T-cell (primary cell): ENCODE data around the gene PLSCR4. TPM values are rescaled to one million over a fixed set of nuclear protein-coding genes. Genes with fewer than 3 reads are reported as not detected.
"Not testable (repeated sequence)": the region's sequence is repeated elsewhere in the genome, so short reads cannot be mapped to it uniquely, and the experiment has no call there.

Experiments used
- ATAC-seq, 4 experiments: fragments of 200-7000 bp in 3 of 4; fragments of 150-1000 bp in 1 of 4; cut with Tn5 transposase; replicated peaks in 1 of 4; 1 replicate in 3 of 4; 2 replicates in 1 of 4; pipeline ENCODE4 v1.10.0; 2021; ENCODE audit warnings: moderate library complexity in 3 of 4, mild to moderate bottlenecking in 2 of 4, moderate number of reproducible peaks in 1 of 4
- CTCF ChIA-PET, 2 donors: fragments of 300-600 bp; sonication (Branson Sonifier 250); formaldehyde crosslinking; loops; one replicate each; lab custom pipeline; 2022; ENCODE audit warnings: antibody characterized with exemption in 2 of 2; lab: Charles Lee
- POLR2A ChIA-PET, 2 donors: fragments of 300-600 bp; sonication (Branson Sonifier 250); formaldehyde crosslinking; loops; one replicate each; lab custom pipeline; 2022; ENCODE audit warnings: antibody characterized with exemption in 2 of 2; lab: Charles Lee
- DNase-seq, 35 experiments: peaks; one replicate each; pipeline versions ENCODE4 v3.0.0 to v3.0.0-alpha.2; 2013 to 2023
- H3K27ac ChIP-seq: one replicate; pipeline ENCODE4 v1.5.1; 2013; ENCODE audit warnings: low read length
- H3K27me3 ChIP-seq, 2 experiments: replicated peaks in 1 of 2; 1 replicate in 1 of 2; 2 replicates in 1 of 2; pipeline versions ENCODE4 v1.6.1 to v1.7.0; 2013; ENCODE audit warnings: low read length in 1 of 2, mixed read lengths in 1 of 2; ENCODE audit not compliant: control insufficient read depth in 2 of 2, insufficient read depth in 2 of 2; ENCODE audit errors: extremely low read depth in 1 of 2
- H3K36me3 ChIP-seq, 2 donors: 1 replicate in 1 of 2; 2 replicates in 1 of 2; pipeline versions ENCODE4 v1.6.1 to v1.7.0; 2013; ENCODE audit warnings: low read length in 1 of 2; ENCODE audit not compliant: control insufficient read depth in 2 of 2, insufficient read depth in 1 of 2; ENCODE audit errors: extremely low read depth in 1 of 2
- H3K4me1 ChIP-seq, 2 experiments: 1 replicate in 1 of 2; 2 replicates in 1 of 2; pipeline versions ENCODE4 v1.6.1 to v1.7.0; 2013; ENCODE audit warnings: low read length in 2 of 2, mixed read lengths in 1 of 2; ENCODE audit not compliant: insufficient read depth in 2 of 2, control insufficient read depth in 1 of 2; ENCODE audit errors: extremely low read depth in 1 of 2
- H3K4me3 ChIP-seq, 2 donors: 1 replicate in 1 of 2; 2 replicates in 1 of 2; pipeline versions ENCODE4 v1.5.1 to v1.7.0; 2013; ENCODE audit warnings: mild to moderate bottlenecking in 2 of 2, low read length in 1 of 2, moderate library complexity in 1 of 2; ENCODE audit not compliant: control insufficient read depth in 1 of 2; ENCODE audit errors: extremely low read depth in 1 of 2
- H3K9me3 ChIP-seq: 2 replicates; pipeline ENCODE4 v1.7.0; 2013
- H3K27ac Mint-ChIP-seq, 2 donors: one replicate each; pipeline ENCODE4 v1.8.0; 2020 to 2021; ENCODE audit warnings: mild to moderate bottlenecking in 2 of 2, mixed read lengths in 2 of 2
- H3K27me3 Mint-ChIP-seq, 2 donors: one replicate each; pipeline ENCODE4 v1.8.0; 2021 to 2022; ENCODE audit warnings: mixed read lengths in 2 of 2
- H3K36me3 Mint-ChIP-seq: one replicate; pipeline ENCODE4 v1.8.0; 2021; ENCODE audit warnings: mixed read lengths
- H3K4me1 Mint-ChIP-seq, 3 donors: one replicate each; pipeline ENCODE4 v1.8.0; 2020 to 2022; ENCODE audit warnings: mixed read lengths in 3 of 3, mild to moderate bottlenecking in 1 of 3
- H3K4me3 Mint-ChIP-seq, 3 donors: one replicate each; pipeline ENCODE4 v1.8.0; 2020 to 2022; ENCODE audit warnings: mild to moderate bottlenecking in 3 of 3, mixed read lengths in 3 of 3, moderate library complexity in 3 of 3
- H3K9me3 Mint-ChIP-seq, 3 donors: one replicate each; pipeline ENCODE4 v1.8.0; 2020 to 2022; ENCODE audit warnings: mixed read lengths in 3 of 3
- WGBS: methylation state at CpG from one replicate; pipeline ENCODE4 v1.1.5; 2013; ENCODE audit warnings: missing lambda C conversion rate; ENCODE audit not compliant: insufficient coverage; 5-methylcytosine and 5-hydroxymethylcytosine counted together
- total RNA-seq, 35 experiments: library from RNA in 6 of 35; stranded (reverse) in 6 of 35; fragments of 120-200 nt in 1 of 35; gene quantifications; one replicate each; pipeline versions ENCODE4 v1.2.1 to v1.2.4 and lab custom pipeline; 2013 to 2026

Gene PLSCR4
- total RNA-seq, 5 donors from 2014 or later (not counting 1 experiment from before 2014, with no cell fraction given), result 0.12 to 0.26 (median 0.16) TPM; not detected in 2

DNA sequence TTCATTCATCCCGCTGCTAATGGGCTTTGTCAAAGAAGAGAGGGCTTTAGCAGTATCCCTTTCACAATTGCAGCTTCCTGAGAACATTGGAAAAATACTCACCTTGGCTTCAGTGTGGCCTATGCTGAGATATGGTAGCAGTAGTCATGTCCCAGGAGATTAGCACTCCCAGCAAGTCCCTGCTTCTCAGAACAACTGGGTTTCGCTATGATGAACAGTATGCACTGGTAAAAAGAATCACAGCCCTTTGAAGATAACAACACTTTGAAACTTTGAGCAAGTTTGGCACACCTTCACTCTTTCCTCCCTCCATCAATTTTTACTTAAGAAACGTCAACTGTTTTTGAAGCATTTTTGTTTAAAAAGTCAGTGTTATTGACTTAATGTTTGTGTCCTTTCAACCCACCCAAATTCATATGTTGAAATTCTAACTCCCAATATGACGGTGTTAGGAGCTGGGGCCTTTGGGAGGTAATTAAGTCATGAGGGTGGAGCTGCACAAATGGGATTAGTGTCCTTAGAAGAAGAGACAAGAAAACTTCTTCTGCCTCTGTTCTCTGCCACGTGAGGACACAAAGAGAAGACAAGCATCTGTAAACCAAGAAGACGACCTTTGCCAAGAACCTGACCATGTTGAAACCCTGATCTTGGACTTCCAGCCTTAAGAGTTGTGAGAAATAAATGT is 17.8 kb upstream of the PLSCR4 start:
- WGBS, result 67% methylated on average over 1 of the region's 6 CpGs
- no peak overlapping the region for H3K27ac Mint-ChIP-seq
- H3K27me3 Mint-ChIP-seq, result peaks cover 0 to 10% of the 10 kb centered on the region in 2 donors

DNA sequence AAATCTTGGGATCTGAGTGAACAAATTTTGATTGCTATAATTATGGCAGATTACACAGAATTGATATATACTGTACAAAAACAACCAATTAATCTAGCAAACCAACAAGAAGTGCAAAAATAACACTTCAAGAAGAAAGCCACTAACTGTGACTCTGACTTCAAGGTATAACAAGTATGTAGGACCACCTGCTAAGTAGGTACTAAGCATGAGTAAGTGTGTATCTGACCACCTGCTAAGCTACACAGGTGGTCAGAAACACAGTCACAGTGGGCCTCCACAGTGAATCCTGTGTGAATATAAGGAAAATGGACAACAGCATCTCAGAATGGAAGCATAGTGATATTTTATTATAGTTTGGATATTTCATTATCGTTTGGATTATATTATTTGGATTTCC is 14.8 kb upstream of the PLSCR4 start:
- no peaks in the 10 kb centered on the region for H3K36me3 ChIP-seq
- Mint-ChIP-seq H3K27ac (no peak overlapping the region), H3K9me3 (no peaks in the 10 kb centered on the region), H3K4me1 (no peaks in the 10 kb centered on the region), H3K4me3 (no peak overlapping the region), H3K27me3 (peaks cover 3 to 8% of the 10 kb centered on the region in 2 donors), H3K36me3 (no peaks in the 10 kb centered on the region)
- H3K27ac ChIP-seq, result no peak overlapping the region
- ChIA-PET POLR2A (no interaction called here), CTCF (no interaction called here)
- H3K4me1 ChIP-seq, result no peaks in the 10 kb centered on the region
- ATAC-seq, result no peak
- H3K9me3 ChIP-seq, result no peaks in the 10 kb centered on the region
- no peak for DNase-seq
- no CpG with 5 or more reads among the region's 1 CpG for WGBS
- no peaks in the 10 kb centered on the region for H3K27me3 ChIP-seq
- no peak overlapping the region for H3K4me3 ChIP-seq

More for the DNA sequence above, 17.8 kb upstream of the PLSCR4 start:
- POLR2A ChIA-PET, result no interaction called here
- no peak for ATAC-seq
- no peaks in the 10 kb centered on the region for H3K4me1 Mint-ChIP-seq
- no peaks in the 10 kb centered on the region for H3K9me3 Mint-ChIP-seq
- Histone ChIP-seq H3K27me3 (no peaks in the 10 kb centered on the region), H3K4me1 (no peaks in the 10 kb centered on the region), H3K9me3 (no peaks in the 10 kb centered on the region), H3K27ac (no peak overlapping the region), H3K36me3 (no peaks in the 10 kb centered on the region), H3K4me3 (no peak overlapping the region)
- DNase-seq, result no peak
- H3K36me3 Mint-ChIP-seq, result no peaks in the 10 kb centered on the region
- H3K4me3 Mint-ChIP-seq, result no peak overlapping the region
- CTCF ChIA-PET, result no interaction called here

DNA sequence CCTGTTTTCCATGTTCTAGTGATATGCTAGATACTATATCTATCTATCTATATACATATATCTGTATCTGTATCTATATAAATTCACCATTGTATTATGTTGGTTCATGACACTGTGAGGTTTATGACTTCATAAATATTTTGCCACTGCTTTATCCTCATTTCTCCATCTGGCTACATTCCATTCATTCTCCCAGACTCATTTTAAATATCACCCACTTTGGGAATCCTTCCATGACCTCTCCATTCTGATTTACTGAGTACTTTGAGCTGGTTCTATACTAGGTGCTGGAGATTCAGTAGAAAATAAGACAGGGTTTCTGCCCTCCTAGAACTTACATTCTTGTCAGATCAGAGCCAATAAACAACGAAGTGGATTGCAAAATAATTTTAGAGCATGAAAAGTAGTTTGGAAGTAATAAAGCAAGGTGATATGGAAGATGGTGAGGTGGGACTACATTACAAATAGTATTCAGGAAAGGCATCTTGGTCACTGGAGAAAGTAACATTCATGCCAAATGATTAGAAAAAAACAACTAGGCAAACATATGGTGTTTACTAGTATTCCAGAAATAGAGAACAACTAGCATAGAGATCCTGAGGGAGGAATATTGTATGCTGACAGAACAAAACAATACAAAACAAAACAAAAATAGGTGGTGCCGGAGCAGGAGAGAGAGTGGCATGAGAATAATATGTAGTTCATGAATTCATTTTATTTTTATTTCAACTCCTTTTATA is 11.6 kb upstream of the PLSCR4 start:
- H3K9me3 ChIP-seq, result no peaks in the 10 kb centered on the region
- no peaks in the 10 kb centered on the region for H3K36me3 Mint-ChIP-seq
- ATAC-seq, result no peak
- H3K27ac ChIP-seq, result no peak overlapping the region
- no peaks in the 10 kb centered on the region for H3K9me3 Mint-ChIP-seq
- H3K36me3 ChIP-seq, result no peaks in the 10 kb centered on the region
- H3K4me1 Mint-ChIP-seq, result no peaks in the 10 kb centered on the region
- no peak overlapping the region for H3K4me3 ChIP-seq
- ChIA-PET CTCF (interaction anchor here in 1 of 2 donors (0.7 kb wide), 1 partner anchor 16 kb away, joined by 3 read pairs; no protein-coding TSS in a partner anchor), POLR2A (no interaction called here)
- WGBS, result no CpG with 5 or more reads among the region's 2 CpGs
- no peak overlapping the region for H3K27ac Mint-ChIP-seq
- no peaks in the 10 kb centered on the region for H3K27me3 ChIP-seq
- peaks cover 7 to 15% of the 10 kb centered on the region in 2 donors for H3K27me3 Mint-ChIP-seq
- DNase-seq, result no peak
- H3K4me1 ChIP-seq, result no peaks in the 10 kb centered on the region
- no peak overlapping the region for H3K4me3 Mint-ChIP-seq

DNA sequence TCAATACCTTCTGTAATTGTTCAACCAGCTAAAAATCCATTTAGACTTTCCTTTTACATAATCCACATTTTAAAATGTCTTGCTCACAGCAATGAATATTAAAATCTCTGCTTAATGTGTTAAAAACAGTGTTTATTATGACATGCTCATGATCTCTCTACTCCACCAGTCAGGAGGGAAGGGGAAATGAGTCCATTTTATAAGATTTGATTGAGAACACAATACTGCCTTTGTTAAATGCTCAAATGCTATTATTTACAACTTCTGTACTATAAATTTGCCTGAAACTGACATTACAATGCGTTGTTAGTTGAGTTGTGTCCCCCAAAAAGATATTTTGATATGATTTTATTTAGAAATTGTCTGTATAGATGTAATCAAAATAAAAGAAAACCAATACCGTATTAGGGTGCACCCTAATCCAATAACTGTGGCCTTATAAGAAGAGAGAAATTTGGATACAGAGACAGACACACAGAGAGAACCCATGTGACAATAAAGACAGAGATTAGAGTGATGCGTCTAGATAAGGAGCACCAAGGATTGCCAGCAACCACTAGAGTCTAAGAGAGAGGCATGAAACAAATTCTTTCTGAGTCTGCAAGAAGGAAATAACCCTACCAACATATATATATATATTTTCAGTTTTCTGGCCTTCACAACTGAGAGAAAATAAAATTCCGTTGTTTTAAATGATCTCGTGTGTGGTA is 9.1 kb upstream of the PLSCR4 start:
- H3K27ac ChIP-seq, result no peak overlapping the region
- ATAC-seq (no peak), DNase-seq (no peak)
- no peaks in the 10 kb centered on the region for H3K36me3 ChIP-seq
- H3K9me3 Mint-ChIP-seq, result no peaks in the 10 kb centered on the region
- no peaks in the 10 kb centered on the region for H3K9me3 ChIP-seq
- H3K4me3 ChIP-seq, result no peak overlapping the region
- H3K4me3 Mint-ChIP-seq, result no peak overlapping the region
- ChIA-PET POLR2A (no interaction called here), CTCF (no interaction called here)
- H3K4me1 ChIP-seq, result no peaks in the 10 kb centered on the region
- no peaks in the 10 kb centered on the region for H3K4me1 Mint-ChIP-seq
- peaks cover 9 to 17% of the 10 kb centered on the region in 2 donors for H3K27me3 Mint-ChIP-seq
- WGBS, result no CpG with 5 or more reads among the region's 5 CpGs
- H3K27me3 ChIP-seq, result peaks cover 0 to 8% of the 10 kb centered on the region in 2 experiments
- H3K27ac Mint-ChIP-seq, result no peak overlapping the region
- H3K36me3 Mint-ChIP-seq, result no peaks in the 10 kb centered on the region

DNA sequence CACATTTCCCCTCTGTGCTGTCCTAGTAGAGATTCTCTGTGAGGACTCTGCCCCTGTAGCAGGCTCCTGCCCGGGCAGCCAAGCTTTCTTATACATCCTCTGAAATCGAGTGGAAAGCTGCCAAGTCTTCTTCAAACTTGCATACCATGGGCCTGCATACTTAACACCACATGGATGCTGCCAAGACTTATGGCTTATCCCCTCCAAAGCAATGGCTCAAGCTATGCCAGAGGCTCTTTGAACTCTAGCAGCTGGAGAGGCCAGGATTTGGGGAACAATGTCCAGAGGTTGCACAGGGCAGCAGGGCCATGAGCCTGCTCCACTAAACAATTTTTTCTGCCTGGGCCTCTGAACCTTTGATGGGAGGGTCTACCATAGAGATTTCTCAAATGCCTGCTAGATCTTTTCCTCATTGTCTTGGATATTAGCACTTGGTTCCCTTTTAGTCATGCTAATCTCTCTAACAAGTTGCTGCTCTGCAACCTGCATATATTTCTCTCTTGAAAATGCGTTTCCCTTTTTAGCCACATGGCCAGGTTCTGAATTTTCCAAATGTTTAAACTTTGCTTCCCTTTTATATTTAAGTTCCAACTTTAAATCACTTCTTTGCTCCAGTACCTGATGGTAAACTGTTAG is 6.1 kb upstream of the PLSCR4 start:
- CTCF ChIA-PET, result interaction anchor here in 1 of 2 donors (0.6 kb wide), 1 partner anchor 18 kb away, joined by 3 read pairs; no protein-coding TSS in a partner anchor
- POLR2A ChIA-PET, result no interaction called here
- Mint-ChIP-seq H3K4me1 (no peaks in the 10 kb centered on the region), H3K4me3 (no peak overlapping the region), H3K9me3 (peaks cover 0 to 4% (median 2%) of the 10 kb centered on the region in 3 donors), H3K36me3 (no peaks in the 10 kb centered on the region), H3K27me3 (peaks cover 21 to 24% of the 10 kb centered on the region in 2 donors), H3K27ac (no peak overlapping the region)
- no peaks in the 10 kb centered on the region for H3K9me3 ChIP-seq
- H3K4me1 ChIP-seq, result no peaks in the 10 kb centered on the region
- ATAC-seq (no peak), DNase-seq (no peak)
- no peak overlapping the region for H3K27ac ChIP-seq
- no peaks in the 10 kb centered on the region for H3K36me3 ChIP-seq
- H3K4me3 ChIP-seq, result no peak overlapping the region
- 61% methylated on average over 3 of the region's 3 CpGs for WGBS
- peaks cover 0 to 8% of the 10 kb centered on the region in 2 experiments for H3K27me3 ChIP-seq

DNA sequence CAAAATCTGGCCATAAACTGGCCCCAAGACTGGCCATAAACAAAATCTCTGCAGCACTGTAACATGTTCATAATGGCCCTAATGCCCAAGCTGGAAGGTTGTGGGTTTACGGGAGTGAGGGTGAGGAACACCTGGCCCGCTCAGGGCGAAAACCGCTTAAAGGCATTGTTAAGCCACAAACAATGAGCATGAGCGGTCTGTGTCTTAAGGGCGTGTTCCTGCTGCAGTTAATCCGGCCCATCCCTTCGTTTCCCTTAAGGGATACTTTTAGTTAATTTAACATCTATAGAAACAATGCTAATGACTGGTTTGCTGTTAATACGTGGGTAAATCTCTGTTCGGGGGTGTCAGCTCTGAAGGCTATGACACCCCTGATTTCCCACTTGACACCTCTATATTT is 1.5 kb upstream of the PLSCR4 start:
- H3K4me3 Mint-ChIP-seq, result peak overlapping the region in 1 of 3 donors; percentile 66

More for the DNA sequence above, 1.5 kb upstream of the PLSCR4 start:
- H3K36me3 Mint-ChIP-seq, H3K9me3 Mint-ChIP-seq, H3K4me3 ChIP-seq, H3K36me3 ChIP-seq, DNase-seq, POLR2A ChIA-PET, CTCF ChIA-PET, H3K27ac ChIP-seq, H3K9me3 ChIP-seq, H3K4me1 Mint-ChIP-seq, H3K27ac Mint-ChIP-seq, ATAC-seq, H3K4me1 ChIP-seq: not testable (repeated sequence)
- H3K27me3 Mint-ChIP-seq, result peaks cover 24 to 30% of the 10 kb centered on the region in 2 donors
- peaks cover 0 to 22% of the 10 kb centered on the region in 2 experiments for H3K27me3 ChIP-seq
- WGBS, result 96% methylated on average over 4 of the region's 10 CpGs
